ENCODE results near the gene ETV1.
A peak's percentile ranks its signal among the peaks of the same experiment; 100 is the strongest.

- peak; percentile 79 to 89 for TF ChIP-seq POLR2AphosphoS5 (IDR thresholded peaks at IDR 0.05; ENCODE audit: insufficient read depth in 1 of 2, low read depth in 1 of 2)
- TF ChIP-seq CTCF (IDR thresholded peaks at IDR 0.05) = peak in 1 of 3 experiments; percentile 20
Observed at GRCh38 chr7:13990984-13991790, 1.7 kb upstream of the ETV1 start.
